IPS-20b (cell line): ENCODE results near the gene ZC3H8.

Experiments
- H3K27ac ChIP-seq: one replicate; pipeline ENCODE4 v1.5.1; 2013; ENCODE audit warnings: low read length
- H3K27me3 ChIP-seq: 2 replicates; pipeline ENCODE4 v1.6.1; 2013; ENCODE audit warnings: mild to moderate bottlenecking, low read length, inconsistent platforms; ENCODE audit not compliant: insufficient read depth
- H3K36me3 ChIP-seq: 2 replicates; pipeline ENCODE4 v1.6.1; 2013; ENCODE audit warnings: low read depth, mild to moderate bottlenecking, inconsistent platforms, low read length, moderate library complexity; ENCODE audit not compliant: insufficient read depth
- H3K4me1 ChIP-seq: 2 replicates; pipeline ENCODE4 v1.6.1; 2013; ENCODE audit warnings: mild to moderate bottlenecking, control low read depth, inconsistent platforms, low read length, moderate library complexity; ENCODE audit not compliant: insufficient read depth
- H3K4me3 ChIP-seq: 2 replicates; pipeline ENCODE4 v1.5.1; 2013; ENCODE audit warnings: mild to moderate bottlenecking, low read length, inconsistent platforms
- H3K9ac ChIP-seq: 2 replicates; pipeline ENCODE4 v1.6.1; 2013; ENCODE audit warnings: low read depth, mild to moderate bottlenecking, inconsistent platforms, low read length, moderate library complexity
- H3K9me3 ChIP-seq: 2 replicates; pipeline ENCODE4 v1.6.1; 2013; ENCODE audit warnings: mild to moderate bottlenecking, low read depth, low read length, inconsistent platforms; ENCODE audit not compliant: insufficient read depth

ZC3H8 gene

GRCh38 chr2:112189001-112189556, 65.8 kb downstream of the ZC3H8 start:
- no peak overlapping the region for H3K27ac ChIP-seq
- no peak overlapping the region for H3K9ac ChIP-seq
- no peaks in the 10 kb centered on the region for H3K9me3 ChIP-seq
- no peaks in the 10 kb centered on the region for H3K36me3 ChIP-seq
- no peak overlapping the region for H3K4me3 ChIP-seq
- no peaks in the 10 kb centered on the region for H3K4me1 ChIP-seq
- H3K27me3 ChIP-seq: no peaks in the 10 kb centered on the region

- no peaks in the 10 kb centered on the region for H3K36me3 ChIP-seq
- H3K27me3 ChIP-seq: no peaks in the 10 kb centered on the region
- no peaks in the 10 kb centered on the region for H3K9me3 ChIP-seq
- no peak overlapping the region for H3K9ac ChIP-seq
- H3K4me3 ChIP-seq: no peak overlapping the region
- H3K4me1 ChIP-seq: no peaks in the 10 kb centered on the region
- no peak overlapping the region for H3K27ac ChIP-seq
Observed at GRCh38 chr2:112187805-112188596, 66.8 kb downstream of the ZC3H8 start.

GRCh38 chr2:112187046-112187715, 67.7 kb downstream of the ZC3H8 start:
- Histone ChIP-seq H3K27me3 (peaks cover 3% of the 10 kb centered on the region; the same call in 1 of the 2 replicates), H3K9ac (no peak overlapping the region), H3K9me3 (no peaks in the 10 kb centered on the region), H3K4me3 (no peak overlapping the region), H3K4me1 (no peaks in the 10 kb centered on the region), H3K27ac (no peak overlapping the region), H3K36me3 (no peaks in the 10 kb centered on the region)

- no peaks in the 10 kb centered on the region for H3K4me1 ChIP-seq
- no peak overlapping the region for H3K4me3 ChIP-seq
- no peaks in the 10 kb centered on the region for H3K9me3 ChIP-seq
- no peak overlapping the region for H3K9ac ChIP-seq
- H3K36me3 ChIP-seq: no peaks in the 10 kb centered on the region
- peaks cover 7% of the 10 kb centered on the region; the same call in 1 of the 2 replicates for H3K27me3 ChIP-seq
- H3K27ac ChIP-seq: no peak overlapping the region
Observed at GRCh38 chr2:112185131-112185530, 69.7 kb downstream of the ZC3H8 start.

- no peak overlapping the region for H3K9ac ChIP-seq
- no peaks in the 10 kb centered on the region for H3K4me1 ChIP-seq
- H3K27me3 ChIP-seq: peaks cover 7% of the 10 kb centered on the region; the same call in 1 of the 2 replicates
- H3K4me3 ChIP-seq: no peak overlapping the region
- H3K36me3 ChIP-seq: no peaks in the 10 kb centered on the region
- no peaks in the 10 kb centered on the region; the same call in 1 of the 2 replicates for H3K9me3 ChIP-seq
- H3K27ac ChIP-seq: no peak overlapping the region
Observed at GRCh38 chr2:112184121-112184520, 70.7 kb downstream of the ZC3H8 start.

- Histone ChIP-seq H3K4me3 (no peak overlapping the region), H3K27me3 (peaks cover 7% of the 10 kb centered on the region; the same call in 1 of the 2 replicates), H3K9ac (no peak overlapping the region), H3K4me1 (no peaks in the 10 kb centered on the region), H3K36me3 (no peaks in the 10 kb centered on the region), H3K9me3 (no peaks in the 10 kb centered on the region; the same call in 1 of the 2 replicates), H3K27ac (no peak overlapping the region)
Observed at GRCh38 chr2:112183327-112184025, 71.4 kb downstream of the ZC3H8 start.

GRCh38 chr2:112182581-112183034, 72.2 kb downstream of the ZC3H8 start:
- Histone ChIP-seq H3K4me3 (no peak overlapping the region), H3K9me3 (no peaks in the 10 kb centered on the region; the same call in 1 of the 2 replicates), H3K27me3 (peaks cover 7% of the 10 kb centered on the region; the same call in 1 of the 2 replicates), H3K36me3 (no peaks in the 10 kb centered on the region), H3K4me1 (no peaks in the 10 kb centered on the region), H3K27ac (no peak overlapping the region), H3K9ac (no peak overlapping the region)

- Histone ChIP-seq H3K27ac (no peak overlapping the region), H3K4me3 (no peak overlapping the region), H3K9me3 (no peaks in the 10 kb centered on the region; the same call in 1 of the 2 replicates), H3K4me1 (no peaks in the 10 kb centered on the region), H3K9ac (no peak overlapping the region), H3K27me3 (peaks cover 7% of the 10 kb centered on the region; the same call in 1 of the 2 replicates), H3K36me3 (no peaks in the 10 kb centered on the region)
Observed at GRCh38 chr2:112181571-112182290, 73.1 kb downstream of the ZC3H8 start.

- Histone ChIP-seq H3K4me3 (no peak overlapping the region), H3K36me3 (no peaks in the 10 kb centered on the region), H3K27me3 (no peaks in the 10 kb centered on the region; the same call in 1 of the 2 replicates)
Observed at GRCh38 chr2:112175958-112176573, 78.8 kb downstream of the ZC3H8 start.

GRCh38 chr2:112175333-112175732, 79.5 kb downstream of the ZC3H8 start:
- Histone ChIP-seq H3K9ac (no peak overlapping the region), H3K4me3 (no peak overlapping the region), H3K4me1 (no peaks in the 10 kb centered on the region), H3K27me3 (no peaks in the 10 kb centered on the region), H3K36me3 (no peaks in the 10 kb centered on the region), H3K9me3 (no peaks in the 10 kb centered on the region; the same call in 1 of the 2 replicates), H3K27ac (no peak overlapping the region)

More at GRCh38 chr2:112175958-112176573, 78.8 kb downstream of the ZC3H8 start:
- H3K27ac ChIP-seq: no peak overlapping the region
- no peak overlapping the region for H3K9ac ChIP-seq
- no peaks in the 10 kb centered on the region; the same call in 1 of the 2 replicates for H3K9me3 ChIP-seq
- no peaks in the 10 kb centered on the region for H3K4me1 ChIP-seq
